NCI-H128 (cell line): ENCODE data around the gene KCNJ4.

ENCODE experiments used
- DNase-seq: peaks from one replicate; lab custom pipeline; 2025; ENCODE audit not compliant: unreplicated experiment; lab: John Stamatoyannopoulos, UW

Gene KCNJ4

GRCh38 chr22:38453066-38453672, 1.8 kb downstream of the KCNJ4 start:
- DNase-seq: no peak

- no peak for DNase-seq
These were observed 2.5 kb downstream of the KCNJ4 start for GRCh38 chr22:38452373-38453065.

- DNase-seq: no peak
These were observed 3.1 kb downstream of the KCNJ4 start for GRCh38 chr22:38451864-38452263.

GRCh38 chr22:38451404-38451803, 3.6 kb downstream of the KCNJ4 start:
- no peak for DNase-seq

- no peak for DNase-seq
These were observed 4.7 kb downstream of the KCNJ4 start for GRCh38 chr22:38450234-38450797.

GRCh38 chr22:38449776-38450175, 5.2 kb downstream of the KCNJ4 start:
- DNase-seq: no peak

- no peak for DNase-seq
These were observed 5.9 kb downstream of the KCNJ4 start for GRCh38 chr22:38448945-38449745.

- DNase-seq: no peak
These were observed 8.9 kb downstream of the KCNJ4 start for GRCh38 chr22:38446018-38446601.

- DNase-seq: no peak
These were observed 10.2 kb downstream of the KCNJ4 start for GRCh38 chr22:38444783-38445182.

- DNase-seq: no peak
These were observed 11.1 kb downstream of the KCNJ4 start for GRCh38 chr22:38443628-38444521.

GRCh38 chr22:38442967-38443627, 11.9 kb downstream of the KCNJ4 start:
- DNase-seq: no peak

- DNase-seq: no peak
These were observed 13.2 kb downstream of the KCNJ4 start for GRCh38 chr22:38441620-38442287.

- no peak for DNase-seq
These were observed 14.2 kb downstream of the KCNJ4 start for GRCh38 chr22:38440747-38441350.

- no peak for DNase-seq
These were observed 17.6 kb downstream of the KCNJ4 start for GRCh38 chr22:38437416-38437815.

GRCh38 chr22:38436629-38437395, 18.2 kb downstream of the KCNJ4 start:
- no peak for DNase-seq

- no peak for DNase-seq
These were observed 19.0 kb downstream of the KCNJ4 start for GRCh38 chr22:38435965-38436364.

GRCh38 chr22:38435010-38435409, 20.0 kb downstream of the KCNJ4 start:
- DNase-seq: no peak

GRCh38 chr22:38433871-38434270, 21.1 kb downstream of the KCNJ4 start:
- no peak for DNase-seq
